Measurements from ENCODE around the gene SLIT3.

The SLIT3 gene

DNA sequence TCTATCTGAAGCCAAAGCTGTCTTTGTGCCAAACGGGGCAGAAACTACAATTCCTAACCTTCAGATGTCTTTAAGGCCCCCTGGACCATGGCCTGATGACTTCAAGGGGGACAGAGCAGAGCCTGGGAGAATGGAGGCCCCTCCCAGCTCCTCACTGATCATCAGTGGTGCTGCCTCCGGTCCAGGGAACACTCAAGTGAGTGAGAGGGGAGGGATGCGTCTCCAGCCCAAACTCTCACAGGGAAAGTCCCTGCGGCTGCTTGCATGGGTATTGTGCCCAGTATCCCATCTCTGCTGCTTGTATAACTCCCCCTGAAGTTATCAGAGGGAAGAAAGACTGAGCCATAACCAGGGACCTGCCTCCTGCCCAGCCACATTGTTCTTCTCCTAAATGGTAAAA is 490.3 kb downstream of the SLIT3 start:
- H3K27ac ChIP-seq (ENCODE audit: low read length), result no peak overlapping the region
- H3K27me3 ChIP-seq (ENCODE audit: low read depth, low read length), result no peaks in the 10 kb centered on the region
- H3K4me3 ChIP-seq (ENCODE audit: low read depth in 1 of 2, low read length in 2 of 2), result no peak overlapping the region
- H3K36me3 ChIP-seq (ENCODE audit: control insufficient read depth in 1 of 2, insufficient read depth in 2 of 2, low read length in 2 of 2), result peaks cover 12% of the 10 kb centered on the region in 2 donors
- H3K4me1 ChIP-seq (ENCODE audit: control insufficient read depth in 1 of 2, insufficient read depth in 2 of 2, low read length in 2 of 2), result no peaks in the 10 kb centered on the region
- H3K9me3 ChIP-seq (ENCODE audit: control insufficient read depth in 1 of 2, low read length in 2 of 2), result no peaks in the 10 kb centered on the region

DNA sequence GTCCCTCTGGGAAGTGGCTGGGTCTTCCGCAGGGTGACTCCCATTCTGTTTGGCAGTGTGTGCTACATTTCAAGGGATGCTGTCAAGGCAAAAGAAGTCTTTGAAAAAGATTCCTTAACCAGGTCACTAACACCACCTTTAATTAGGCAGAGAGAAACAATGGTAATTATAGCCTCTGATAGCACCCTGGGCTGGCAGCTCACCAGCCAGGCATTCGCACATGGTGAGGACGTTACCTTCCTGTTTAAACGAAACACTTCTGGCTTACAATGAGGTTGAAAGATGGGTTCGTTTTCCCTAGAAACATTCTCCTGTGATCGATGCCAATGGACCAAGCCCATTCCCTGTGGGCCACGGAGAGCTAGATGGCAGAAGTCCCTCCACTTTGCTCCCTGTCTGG is 491.7 kb downstream of the SLIT3 start:
- H3K4me1 ChIP-seq (ENCODE audit: control insufficient read depth in 1 of 2, insufficient read depth in 2 of 2, low read length in 2 of 2), result no peaks in the 10 kb centered on the region
- no peak overlapping the region for H3K27ac ChIP-seq (ENCODE audit: low read length)
- no peaks in the 10 kb centered on the region for H3K9me3 ChIP-seq (ENCODE audit: control insufficient read depth in 1 of 2, low read length in 2 of 2)

DNA sequence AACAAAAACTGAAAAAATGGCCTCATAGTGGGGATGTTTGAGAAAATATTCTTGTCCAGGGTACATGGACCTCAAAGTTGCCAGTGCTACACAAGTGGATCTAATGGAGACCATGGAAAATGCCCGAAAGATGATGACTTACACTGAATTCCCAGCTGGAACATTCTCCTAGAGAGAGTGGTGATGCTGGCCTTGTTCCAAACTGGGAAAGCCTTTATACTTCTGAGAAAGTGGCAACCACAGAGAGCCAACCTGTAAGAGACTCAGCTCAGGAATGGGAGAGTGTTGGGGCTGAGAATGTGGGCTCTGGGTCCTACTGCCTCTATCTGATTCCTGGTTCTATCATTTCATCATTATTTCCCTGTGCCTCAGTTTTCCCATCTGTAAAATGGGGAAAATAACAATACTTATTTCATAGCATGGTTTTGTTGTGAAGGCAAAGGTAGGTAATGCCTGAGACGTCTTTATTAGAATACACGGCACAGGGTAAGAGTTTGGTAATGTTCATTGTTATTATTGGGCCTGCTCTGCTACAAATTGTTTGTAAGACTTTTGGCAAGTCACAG is 492.8 kb downstream of the SLIT3 start:
- Histone ChIP-seq H3K9me3 (ENCODE audit: control insufficient read depth in 1 of 2, low read length in 2 of 2) (no peaks in the 10 kb centered on the region), H3K27ac (ENCODE audit: low read length) (no peak overlapping the region), H3K4me3 (ENCODE audit: low read depth in 1 of 2, low read length in 2 of 2) (no peak overlapping the region), H3K4me1 (ENCODE audit: control insufficient read depth in 1 of 2, insufficient read depth in 2 of 2, low read length in 2 of 2) (no peaks in the 10 kb centered on the region), H3K27me3 (ENCODE audit: low read depth, low read length) (no peaks in the 10 kb centered on the region), H3K36me3 (ENCODE audit: control insufficient read depth in 1 of 2, insufficient read depth in 2 of 2, low read length in 2 of 2) (peaks cover 7 to 11% of the 10 kb centered on the region in 2 donors)

More for the DNA sequence above, 491.7 kb downstream of the SLIT3 start:
- Histone ChIP-seq H3K36me3 (ENCODE audit: control insufficient read depth in 1 of 2, insufficient read depth in 2 of 2, low read length in 2 of 2) (peaks cover 7 to 11% of the 10 kb centered on the region in 2 donors), H3K4me3 (ENCODE audit: low read depth in 1 of 2, low read length in 2 of 2) (no peak overlapping the region), H3K27me3 (ENCODE audit: low read depth, low read length) (no peaks in the 10 kb centered on the region)

GRCh38 chr5:168807287-168807686 is 493.7 kb downstream of the SLIT3 start:
- no peak overlapping the region for H3K27ac ChIP-seq (ENCODE audit: low read length)
- no peaks in the 10 kb centered on the region for H3K4me1 ChIP-seq (ENCODE audit: control insufficient read depth in 1 of 2, insufficient read depth in 2 of 2, low read length in 2 of 2)
- H3K36me3 ChIP-seq (ENCODE audit: control insufficient read depth in 1 of 2, insufficient read depth in 2 of 2, low read length in 2 of 2), result peaks cover 7 to 11% of the 10 kb centered on the region in 2 donors
- H3K4me3 ChIP-seq (ENCODE audit: low read depth in 1 of 2, low read length in 2 of 2), result no peak overlapping the region
- no peaks in the 10 kb centered on the region for H3K27me3 ChIP-seq (ENCODE audit: low read depth, low read length)
- no peaks in the 10 kb centered on the region for H3K9me3 ChIP-seq (ENCODE audit: control insufficient read depth in 1 of 2, low read length in 2 of 2)

DNA sequence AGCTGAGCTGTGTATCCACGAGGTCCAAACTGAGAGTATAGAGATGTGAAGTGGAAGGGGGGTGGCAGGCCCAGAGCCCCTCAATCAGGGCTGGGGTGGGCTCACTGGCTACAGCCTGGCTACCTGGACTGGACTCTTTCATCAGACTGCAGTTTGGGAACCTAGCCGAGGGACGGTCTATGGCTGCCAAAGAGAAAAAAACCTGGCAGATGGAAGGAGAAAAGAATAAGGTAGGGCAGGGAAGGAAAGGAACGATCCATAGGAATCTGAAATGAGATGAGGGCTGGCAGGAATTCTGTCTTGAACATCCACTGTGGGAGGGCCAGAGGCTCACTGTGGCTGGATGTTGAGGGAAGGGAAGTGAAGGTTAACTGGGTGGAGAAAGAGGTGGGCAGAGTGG is 497.4 kb downstream of the SLIT3 start:
- H3K27ac ChIP-seq (ENCODE audit: low read length), result no peak overlapping the region
- no peaks in the 10 kb centered on the region for H3K9me3 ChIP-seq (ENCODE audit: control insufficient read depth in 1 of 2, low read length in 2 of 2)
- H3K4me3 ChIP-seq (ENCODE audit: low read depth in 1 of 2, low read length in 2 of 2), result no peak overlapping the region
- peaks cover 7 to 11% of the 10 kb centered on the region in 2 donors for H3K36me3 ChIP-seq (ENCODE audit: control insufficient read depth in 1 of 2, insufficient read depth in 2 of 2, low read length in 2 of 2)
- H3K27me3 ChIP-seq (ENCODE audit: low read depth, low read length), result no peaks in the 10 kb centered on the region
- no peaks in the 10 kb centered on the region for H3K4me1 ChIP-seq (ENCODE audit: control insufficient read depth in 1 of 2, insufficient read depth in 2 of 2, low read length in 2 of 2)

DNA sequence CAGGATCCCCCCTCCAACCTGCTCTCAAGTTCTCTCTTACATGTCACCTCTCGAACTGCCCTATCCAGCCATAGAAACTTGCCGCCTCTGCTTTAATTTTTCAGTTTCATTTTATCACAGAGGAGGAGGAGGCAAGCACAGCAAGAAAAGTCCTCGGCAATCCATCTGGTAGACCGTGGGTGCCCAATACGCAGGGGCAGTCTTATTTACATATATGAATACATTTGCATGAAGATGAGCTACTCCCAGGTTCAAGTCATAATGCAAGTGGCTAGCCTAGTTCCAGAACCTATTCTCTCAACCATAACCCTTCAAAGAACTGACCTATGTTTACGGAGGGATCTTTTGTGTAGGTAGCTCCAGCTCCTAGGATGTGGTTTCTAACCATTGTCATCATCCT is 498.6 kb downstream of the SLIT3 start:
- no peak overlapping the region for H3K27ac ChIP-seq (ENCODE audit: low read length)
- H3K27me3 ChIP-seq (ENCODE audit: low read depth, low read length), result no peaks in the 10 kb centered on the region

GRCh38 chr5:168801567-168801966 is 499.4 kb downstream of the SLIT3 start:
- Histone ChIP-seq H3K9me3 (ENCODE audit: control insufficient read depth in 1 of 2, low read length in 2 of 2) (no peaks in the 10 kb centered on the region), H3K27me3 (ENCODE audit: low read depth, low read length) (no peaks in the 10 kb centered on the region), H3K4me1 (ENCODE audit: control insufficient read depth in 1 of 2, insufficient read depth in 2 of 2, low read length in 2 of 2) (peaks cover 0 to 9% of the 10 kb centered on the region in 2 donors), H3K4me3 (ENCODE audit: low read depth in 1 of 2, low read length in 2 of 2) (no peak overlapping the region), H3K27ac (ENCODE audit: low read length) (no peak overlapping the region), H3K36me3 (ENCODE audit: control insufficient read depth in 1 of 2, insufficient read depth in 2 of 2, low read length in 2 of 2) (peaks cover 6 to 11% of the 10 kb centered on the region in 2 donors)

More for the DNA sequence above, 498.6 kb downstream of the SLIT3 start:
- peaks cover 7 to 11% of the 10 kb centered on the region in 2 donors for H3K36me3 ChIP-seq (ENCODE audit: control insufficient read depth in 1 of 2, insufficient read depth in 2 of 2, low read length in 2 of 2)
- peaks cover 0 to 1% of the 10 kb centered on the region in 2 donors for H3K4me1 ChIP-seq (ENCODE audit: control insufficient read depth in 1 of 2, insufficient read depth in 2 of 2, low read length in 2 of 2)
- no peaks in the 10 kb centered on the region for H3K9me3 ChIP-seq (ENCODE audit: control insufficient read depth in 1 of 2, low read length in 2 of 2)
- H3K4me3 ChIP-seq (ENCODE audit: low read depth in 1 of 2, low read length in 2 of 2), result no peak overlapping the region

GRCh38 chr5:168800701-168801100 is 500.2 kb downstream of the SLIT3 start:
- no peaks in the 10 kb centered on the region for H3K27me3 ChIP-seq (ENCODE audit: low read depth, low read length)

GRCh38 chr5:168798065-168799023 is 502.6 kb downstream of the SLIT3 start:
- Histone ChIP-seq H3K36me3 (ENCODE audit: control insufficient read depth in 1 of 2, insufficient read depth in 2 of 2, low read length in 2 of 2) (no peaks in the 10 kb centered on the region), H3K27me3 (ENCODE audit: low read depth, low read length) (no peaks in the 10 kb centered on the region), H3K4me3 (ENCODE audit: low read depth in 1 of 2, low read length in 2 of 2) (no peak overlapping the region), H3K9me3 (ENCODE audit: control insufficient read depth in 1 of 2, low read length in 2 of 2) (no peaks in the 10 kb centered on the region), H3K27ac (ENCODE audit: low read length) (no peak overlapping the region), H3K4me1 (ENCODE audit: control insufficient read depth in 1 of 2, insufficient read depth in 2 of 2, low read length in 2 of 2) (peaks cover 3 to 26% of the 10 kb centered on the region in 2 donors)

More at GRCh38 chr5:168800701-168801100, 500.2 kb downstream of the SLIT3 start:
- Histone ChIP-seq H3K9me3 (ENCODE audit: control insufficient read depth in 1 of 2, low read length in 2 of 2) (no peaks in the 10 kb centered on the region), H3K36me3 (ENCODE audit: control insufficient read depth in 1 of 2, insufficient read depth in 2 of 2, low read length in 2 of 2) (peaks cover 0 to 4% of the 10 kb centered on the region in 2 donors), H3K4me1 (ENCODE audit: control insufficient read depth in 1 of 2, insufficient read depth in 2 of 2, low read length in 2 of 2) (peaks cover 0 to 14% of the 10 kb centered on the region in 2 donors), H3K4me3 (ENCODE audit: low read depth in 1 of 2, low read length in 2 of 2) (no peak overlapping the region), H3K27ac (ENCODE audit: low read length) (no peak overlapping the region)

DNA sequence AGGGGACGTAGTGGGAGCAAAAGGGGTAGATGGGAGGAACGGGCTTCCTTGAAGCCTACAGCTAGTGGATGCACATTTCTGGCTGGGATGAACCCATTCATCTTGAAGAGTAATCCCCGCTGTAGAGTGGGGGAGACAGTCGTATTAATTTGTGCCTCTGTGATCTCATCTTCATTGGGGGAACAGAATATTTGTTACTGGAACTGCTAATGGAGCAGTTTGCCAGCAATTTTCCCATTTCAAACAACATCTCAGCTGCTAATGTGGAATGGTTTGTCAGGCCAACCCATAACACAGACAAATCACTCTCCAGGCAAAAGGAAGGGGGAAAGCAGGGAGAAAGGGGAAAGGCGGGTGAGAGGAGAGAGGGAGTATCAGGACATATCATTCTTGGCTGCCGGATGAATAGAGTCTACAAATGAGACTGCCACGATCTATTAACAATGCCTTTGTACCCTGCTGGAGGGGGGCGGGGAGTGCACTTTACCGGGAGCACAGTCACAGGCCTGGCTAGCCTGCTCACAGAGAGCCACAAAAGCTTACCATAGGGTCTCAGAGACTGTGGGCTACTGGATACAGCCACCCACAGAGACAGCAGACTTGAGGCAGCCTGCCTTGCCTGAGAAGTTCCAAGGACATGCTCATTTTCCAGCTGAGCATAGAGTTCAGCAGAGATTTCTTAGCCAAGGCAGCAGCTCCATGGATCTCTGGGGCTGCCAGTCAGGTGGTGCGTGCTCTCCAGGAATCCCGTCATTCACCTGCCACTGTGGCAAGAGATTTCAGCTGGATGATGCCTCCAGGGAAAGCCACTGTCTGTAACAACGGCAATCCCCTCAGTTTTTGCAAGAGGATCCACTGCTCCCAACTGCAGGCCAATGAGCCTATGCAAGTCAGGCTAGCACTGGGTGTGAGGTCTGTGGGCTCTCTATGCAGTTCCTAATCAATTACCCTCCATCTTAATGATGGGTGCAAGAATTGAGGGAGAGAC is 504.1 kb downstream of the SLIT3 start:
- Histone ChIP-seq H3K4me1 (ENCODE audit: control insufficient read depth in 1 of 2, insufficient read depth in 2 of 2, low read length in 2 of 2) (peaks cover 3 to 26% of the 10 kb centered on the region in 2 donors), H3K4me3 (ENCODE audit: low read depth in 1 of 2, low read length in 2 of 2) (no peak overlapping the region), H3K27ac (ENCODE audit: low read length) (no peak overlapping the region), H3K27me3 (ENCODE audit: low read depth, low read length) (no peaks in the 10 kb centered on the region), H3K36me3 (ENCODE audit: control insufficient read depth in 1 of 2, insufficient read depth in 2 of 2, low read length in 2 of 2) (no peaks in the 10 kb centered on the region), H3K9me3 (ENCODE audit: control insufficient read depth in 1 of 2, low read length in 2 of 2) (no peaks in the 10 kb centered on the region)
